ENCODE measurements around the gene ITPRIPL2.

DNA sequence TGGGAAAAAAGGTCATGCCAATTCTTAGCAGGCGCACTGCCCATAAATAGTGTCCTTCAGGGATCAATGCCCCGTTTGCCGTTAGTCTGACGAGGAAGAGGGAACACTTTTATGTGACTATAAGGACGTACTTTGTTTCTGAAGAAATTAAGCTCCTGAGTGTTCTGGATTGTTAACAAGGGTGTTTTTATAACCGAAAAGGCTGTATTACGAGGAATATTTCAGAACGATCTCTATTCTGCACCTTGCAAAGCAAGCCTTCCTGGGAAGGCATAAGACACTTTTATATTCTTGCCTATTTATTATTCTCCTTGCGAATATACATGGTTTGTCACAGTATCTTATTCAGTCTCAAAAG, 29.8 kb downstream of the ITPRIPL2 start:
- no peak for TF ChIP-seq CTCF (conservative IDR thresholded peaks at IDR 0.05; ENCODE audit: low read depth, low read length)
- TF ChIP-seq POLR2A (IDR thresholded peaks at IDR 0.05; ENCODE audit: low read depth, low read length), result no peak
- TF ChIP-seq CHD1 (IDR thresholded peaks at IDR 0.05; ENCODE audit: low read depth, low read length), result no peak
- no peak for TF ChIP-seq RAD21 (IDR thresholded peaks at IDR 0.05; ENCODE audit: low read length)
- no peak for TF ChIP-seq CEBPB (IDR thresholded peaks at IDR 0.05; ENCODE audit: low read depth, low read length)
- no peak for TF ChIP-seq MAZ (IDR thresholded peaks at IDR 0.05; ENCODE audit: borderline replicate concordance, low read depth, low read length)
- TF ChIP-seq MXI1 (IDR thresholded peaks at IDR 0.05; ENCODE audit: borderline replicate concordance, low read depth, low read length), result no peak
